WTC11 (cell line): Measurements from ENCODE around the gene SLAMF1. TPM values are rescaled to one million over a fixed set of nuclear protein-coding genes. Genes with fewer than 3 reads are reported as not detected.

Source experiments
- ATAC-seq: fragments of 200-7000 bp; cut with Tn5 transposase; 2 replicates; pipeline ENCODE4 v1.10.0; 2021; ENCODE audit warnings: mild to moderate bottlenecking, moderate library complexity
- CTCF ChIA-PET: fragments of 300-600 bp; sonication (Branson Sonifier 250); formaldehyde crosslinking; loops from one replicate; lab custom pipeline; 2021; ENCODE audit warnings: antibody characterized with exemption; lab: Charles Lee
- POLR2A ChIA-PET: fragments of 350-600 bp; sonication (Branson Sonifier 250); formaldehyde crosslinking; loops from one replicate; lab custom pipeline; 2021; ENCODE audit warnings: antibody characterized with exemption; lab: Charles Lee
- DNase-seq: peaks from one replicate; pipeline ENCODE4 v3.0.0; 2021; ENCODE audit warnings: low spot score
- H3K27ac Mint-ChIP-seq: 2 replicates; pipeline ENCODE4 v1.8.0; 2021; ENCODE audit warnings: mixed read lengths
- H3K27me3 Mint-ChIP-seq: 2 replicates; pipeline ENCODE4 v1.8.0; 2021; ENCODE audit warnings: low read depth, mild to moderate bottlenecking, moderate library complexity, mixed read lengths
- H3K36me3 Mint-ChIP-seq: 2 replicates; pipeline ENCODE4 v1.8.0; 2021; ENCODE audit warnings: mixed read lengths
- H3K4me1 Mint-ChIP-seq: 2 replicates; pipeline ENCODE4 v1.8.0; 2022; ENCODE audit warnings: mixed read lengths
- H3K4me3 Mint-ChIP-seq: 2 replicates; pipeline ENCODE4 v1.8.0; 2021; ENCODE audit warnings: mild to moderate bottlenecking, moderate library complexity, mixed read lengths
- H3K9me3 Mint-ChIP-seq: 2 replicates; pipeline ENCODE4 v1.8.0; 2021; ENCODE audit warnings: mixed read lengths
- AFF4 ChIP-seq: sonication (generic); formaldehyde crosslinking; IDR thresholded peaks from 2 replicates; pipeline ENCODE4 v1.8.1; 2023; ENCODE audit warnings: mild to moderate bottlenecking, missing genetic modification reagents, borderline replicate concordance
- CDX4 ChIP-seq: fragments of 250-450 bp; sonication (Bioruptor Pico); IDR thresholded peaks from 2 replicates; pipeline ENCODE4 v1.9.0; 2021; ENCODE audit warnings: moderate library complexity, mild to moderate bottlenecking, inconsistent platforms, borderline replicate concordance
- E2F5 ChIP-seq: sonication (generic); formaldehyde crosslinking; IDR thresholded peaks from 2 replicates; pipeline ENCODE4 v1.8.1; 2022; ENCODE audit warnings: mild to moderate bottlenecking, moderate library complexity, missing genetic modification reagents
- ETV6 ChIP-seq: sonication (generic); formaldehyde crosslinking; IDR thresholded peaks from 2 replicates; pipeline ENCODE4 v1.8.1; 2022; ENCODE audit warnings: mild to moderate bottlenecking, missing genetic modification reagents
- NFATC4 ChIP-seq: fragments of 250-450 bp; sonication (Bioruptor Pico); IDR thresholded peaks from 2 replicates; pipeline ENCODE4 v1.9.0; 2021; ENCODE audit warnings: mild to moderate bottlenecking
- NR3C1 ChIP-seq: sonication (generic); formaldehyde crosslinking; conservative IDR thresholded peaks from 2 replicates; pipeline ENCODE4 v1.8.1; 2023; ENCODE audit warnings: low read depth, mild to moderate bottlenecking, missing genetic modification reagents
- PRDM15 ChIP-seq: sonication (generic); formaldehyde crosslinking; IDR thresholded peaks from 2 replicates; pipeline ENCODE4 v1.8.0; 2022; ENCODE audit warnings: missing genetic modification reagents
- PREB ChIP-seq: sonication (generic); formaldehyde crosslinking; IDR thresholded peaks from 2 replicates; pipeline ENCODE4 v1.8.1; 2022; ENCODE audit warnings: mild to moderate bottlenecking, missing genetic modification reagents, moderate library complexity, borderline replicate concordance
- SMAD4 ChIP-seq: sonication (generic); formaldehyde crosslinking; IDR thresholded peaks from 2 replicates; pipeline ENCODE4 v1.8.0; 2022; ENCODE audit warnings: mild to moderate bottlenecking, missing genetic modification reagents
- TCF7 ChIP-seq: sonication (generic); formaldehyde crosslinking; IDR thresholded peaks from 2 replicates; pipeline ENCODE4 v1.8.0; 2022; ENCODE audit warnings: mild to moderate bottlenecking, low read depth, missing genetic modification reagents, moderate library complexity
- TEAD4 ChIP-seq: sonication (generic); formaldehyde crosslinking; IDR thresholded peaks from 2 replicates; pipeline ENCODE4 v1.8.0; 2022; ENCODE audit warnings: mild to moderate bottlenecking, missing genetic modification reagents
- ZBTB21 ChIP-seq: sonication (generic); formaldehyde crosslinking; IDR thresholded peaks from 2 replicates; pipeline ENCODE4 v1.8.1; 2023; ENCODE audit warnings: mild to moderate bottlenecking, missing genetic modification reagents, borderline replicate concordance
- ZNF263 ChIP-seq: sonication (generic); formaldehyde crosslinking; IDR thresholded peaks from 2 replicates; pipeline ENCODE4 v1.8.1; 2022; ENCODE audit warnings: low read depth, mild to moderate bottlenecking, moderate library complexity, missing genetic modification reagents
- total RNA-seq: library from RNA; stranded (reverse); gene quantifications from 3 replicates; pipeline ENCODE4 v1.2.3, GENCODE V29; 2021

Gene SLAMF1
- total RNA-seq, 1 experiment from 2014 or later, result 0.15 TPM

GRCh38 chr1:160665330-160666078 is 18.7 kb upstream of the SLAMF1 start:
- H3K4me1 Mint-ChIP-seq, result peaks cover 41% of the 10 kb centered on the region
- CTCF ChIA-PET, result interaction anchor here (1.3 kb wide), 1 partner anchor 10 kb away, joined by 3 read pairs; no protein-coding TSS in a partner anchor
- POLR2A ChIA-PET, result no interaction called here
- H3K36me3 Mint-ChIP-seq, result peaks cover 33% of the 10 kb centered on the region
- H3K4me3 Mint-ChIP-seq, result no peak overlapping the region
- DNase-seq (no peak), ATAC-seq (peak; percentile 91)
- H3K9me3 Mint-ChIP-seq, result peaks cover 42% of the 10 kb centered on the region
- TF ChIP-seq SMAD4 (CRISPR knock-in tag), result 0 out of 2 replicates have a peak, but pooled peaks have one; percentile 45
- peak; percentile 92; the same call in 1 of the 2 replicates for TF ChIP-seq ETV6 (CRISPR knock-in tag)
- peak; percentile 49; the same call in 1 of the 2 replicates for TF ChIP-seq ZBTB21
- TF ChIP-seq TEAD4 (CRISPR knock-in tag), result no peak
- TF ChIP-seq AFF4 (CRISPR knock-in tag), result 0 out of 2 replicates have a peak, but pooled peaks have one; percentile 73
- TF ChIP-seq CDX4 (CRISPR knock-in tag), result no peak
- TF ChIP-seq PRDM15 (CRISPR knock-in tag), result peak; percentile 39; the same call in 1 of the 2 replicates
- TF ChIP-seq E2F5, result 0 out of 2 replicates have a peak, but pooled peaks have one; percentile 35
- TF ChIP-seq NR3C1 (CRISPR knock-in tag), result no peak
- no peaks in the 10 kb centered on the region for H3K27me3 Mint-ChIP-seq
- peak overlapping the region; percentile 96 for H3K27ac Mint-ChIP-seq

GRCh38 chr1:160664573-160665051 is 17.8 kb upstream of the SLAMF1 start:
- Mint-ChIP-seq H3K27ac (peak overlapping the region; percentile 20; the same call in 1 of the 2 replicates), H3K27me3 (no peaks in the 10 kb centered on the region), H3K4me3 (no peak overlapping the region), H3K4me1 (peaks cover 41% of the 10 kb centered on the region), H3K9me3 (peaks cover 44% of the 10 kb centered on the region), H3K36me3 (peaks cover 32% of the 10 kb centered on the region)
- CTCF ChIA-PET, result interaction anchor here (1.3 kb wide), 1 partner anchor 11 kb away, joined by 3 read pairs; no protein-coding TSS in a partner anchor
- TF ChIP-seq NFATC4 (CRISPR knock-in tag) (no peak), TCF7 (no peak), PREB (CRISPR knock-in tag) (no peak), ZNF263 (CRISPR knock-in tag) (no peak)
- DNase-seq (no peak), ATAC-seq (no peak)
- POLR2A ChIA-PET, result no interaction called here
